ENCODE results near the gene AQP6.

Gene AQP6

DNA sequence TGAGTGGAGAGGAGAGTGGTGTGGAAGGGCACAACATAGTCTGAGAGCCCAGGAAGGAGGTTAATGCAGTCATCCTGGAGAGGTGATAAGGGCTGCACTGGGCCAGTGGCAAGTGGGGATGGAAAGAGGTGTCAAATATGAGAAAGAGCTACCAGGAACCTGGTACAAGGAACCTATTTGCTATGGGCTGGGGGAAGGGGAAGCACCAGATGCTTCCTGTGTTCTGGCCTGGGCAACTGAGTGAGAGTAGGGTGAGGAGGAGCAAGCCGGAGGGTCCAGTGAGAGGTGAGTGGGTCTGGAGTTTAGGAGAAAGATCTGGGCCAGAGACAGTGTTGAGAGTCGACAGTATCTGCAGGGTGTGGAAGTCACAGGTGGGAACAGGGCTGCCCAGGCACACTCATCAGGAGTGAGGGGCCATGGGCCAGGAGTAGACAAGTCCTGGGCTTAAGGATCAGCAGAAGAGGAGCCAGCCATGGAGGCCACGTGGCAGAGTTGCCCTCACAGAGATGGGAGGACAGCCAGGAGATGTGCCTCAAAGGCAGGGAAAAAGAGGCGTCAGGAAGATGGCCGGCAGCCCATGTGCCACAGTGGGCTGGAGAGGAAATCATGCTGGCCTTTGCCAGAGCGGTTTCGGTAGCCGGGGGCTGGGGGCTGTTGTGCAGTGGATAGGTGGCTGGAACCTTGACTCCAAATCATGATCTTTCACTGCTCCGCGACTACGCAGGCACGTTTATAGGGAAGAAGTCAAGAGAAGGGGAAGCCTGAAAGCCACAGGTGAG is 2.9 kb upstream of the AQP6 start:
- TF ChIP-seq TCF12 (IDR thresholded peaks at IDR 0.05; ENCODE audit: low read depth): no peak
- TF ChIP-seq EP300 (IDR thresholded peaks at IDR 0.05; ENCODE audit: borderline replicate concordance): no peak
- no peak for TF ChIP-seq FOXM1 (IDR thresholded peaks at IDR 0.05; ENCODE audit: borderline replicate concordance, low read depth)
- TF ChIP-seq, protein P1, sequence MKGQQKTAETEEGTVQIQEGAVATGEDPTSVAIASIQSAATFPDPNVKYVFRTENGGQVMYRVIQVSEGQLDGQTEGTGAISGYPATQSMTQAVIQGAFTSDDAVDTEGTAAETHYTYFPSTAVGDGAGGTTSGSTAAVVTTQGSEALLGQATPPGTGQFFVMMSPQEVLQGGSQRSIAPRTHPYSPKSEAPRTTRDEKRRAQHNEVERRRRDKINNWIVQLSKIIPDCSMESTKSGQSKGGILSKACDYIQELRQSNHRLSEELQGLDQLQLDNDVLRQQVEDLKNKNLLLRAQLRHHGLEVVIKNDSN (IDR thresholded peaks at IDR 0.05): no peak
- no peak for TF ChIP-seq YY1 (IDR thresholded peaks at IDR 0.05; ENCODE audit: low read depth)
- TF ChIP-seq, protein P2, sequence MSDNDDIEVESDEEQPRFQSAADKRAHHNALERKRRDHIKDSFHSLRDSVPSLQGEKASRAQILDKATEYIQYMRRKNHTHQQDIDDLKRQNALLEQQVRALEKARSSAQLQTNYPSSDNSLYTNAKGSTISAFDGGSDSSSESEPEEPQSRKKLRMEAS (IDR thresholded peaks at IDR 0.05): no peak
- TF ChIP-seq NFIC (IDR thresholded peaks at IDR 0.05): no peak
- TF ChIP-seq ZBTB7A (IDR thresholded peaks at IDR 0.05; ENCODE audit: low read depth): no peak
- no peak for TF ChIP-seq CEBPB (IDR thresholded peaks at IDR 0.05)
- TF ChIP-seq RAD21 (IDR thresholded peaks at IDR 0.05; ENCODE audit: low read depth): no peak
- TF ChIP-seq TAF1 (IDR thresholded peaks at IDR 0.05; ENCODE audit: low read depth): no peak
- TF ChIP-seq, protein P3, sequence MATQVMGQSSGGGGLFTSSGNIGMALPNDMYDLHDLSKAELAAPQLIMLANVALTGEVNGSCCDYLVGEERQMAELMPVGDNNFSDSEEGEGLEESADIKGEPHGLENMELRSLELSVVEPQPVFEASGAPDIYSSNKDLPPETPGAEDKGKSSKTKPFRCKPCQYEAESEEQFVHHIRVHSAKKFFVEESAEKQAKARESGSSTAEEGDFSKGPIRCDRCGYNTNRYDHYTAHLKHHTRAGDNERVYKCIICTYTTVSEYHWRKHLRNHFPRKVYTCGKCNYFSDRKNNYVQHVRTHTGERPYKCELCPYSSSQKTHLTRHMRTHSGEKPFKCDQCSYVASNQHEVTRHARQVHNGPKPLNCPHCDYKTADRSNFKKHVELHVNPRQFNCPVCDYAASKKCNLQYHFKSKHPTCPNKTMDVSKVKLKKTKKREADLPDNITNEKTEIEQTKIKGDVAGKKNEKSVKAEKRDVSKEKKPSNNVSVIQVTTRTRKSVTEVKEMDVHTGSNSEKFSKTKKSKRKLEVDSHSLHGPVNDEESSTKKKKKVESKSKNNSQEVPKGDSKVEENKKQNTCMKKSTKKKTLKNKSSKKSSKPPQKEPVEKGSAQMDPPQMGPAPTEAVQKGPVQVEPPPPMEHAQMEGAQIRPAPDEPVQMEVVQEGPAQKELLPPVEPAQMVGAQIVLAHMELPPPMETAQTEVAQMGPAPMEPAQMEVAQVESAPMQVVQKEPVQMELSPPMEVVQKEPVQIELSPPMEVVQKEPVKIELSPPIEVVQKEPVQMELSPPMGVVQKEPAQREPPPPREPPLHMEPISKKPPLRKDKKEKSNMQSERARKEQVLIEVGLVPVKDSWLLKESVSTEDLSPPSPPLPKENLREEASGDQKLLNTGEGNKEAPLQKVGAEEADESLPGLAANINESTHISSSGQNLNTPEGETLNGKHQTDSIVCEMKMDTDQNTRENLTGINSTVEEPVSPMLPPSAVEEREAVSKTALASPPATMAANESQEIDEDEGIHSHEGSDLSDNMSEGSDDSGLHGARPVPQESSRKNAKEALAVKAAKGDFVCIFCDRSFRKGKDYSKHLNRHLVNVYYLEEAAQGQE (IDR thresholded peaks at IDR 0.05; ENCODE audit: low read depth): no peak
- TF ChIP-seq EGR1 (IDR thresholded peaks at IDR 0.05): no peak
- TF ChIP-seq CREB1 (IDR thresholded peaks at IDR 0.05; ENCODE audit: low read depth): no peak
- no peak for TF ChIP-seq TEAD4 (IDR thresholded peaks at IDR 0.05)

DNA sequence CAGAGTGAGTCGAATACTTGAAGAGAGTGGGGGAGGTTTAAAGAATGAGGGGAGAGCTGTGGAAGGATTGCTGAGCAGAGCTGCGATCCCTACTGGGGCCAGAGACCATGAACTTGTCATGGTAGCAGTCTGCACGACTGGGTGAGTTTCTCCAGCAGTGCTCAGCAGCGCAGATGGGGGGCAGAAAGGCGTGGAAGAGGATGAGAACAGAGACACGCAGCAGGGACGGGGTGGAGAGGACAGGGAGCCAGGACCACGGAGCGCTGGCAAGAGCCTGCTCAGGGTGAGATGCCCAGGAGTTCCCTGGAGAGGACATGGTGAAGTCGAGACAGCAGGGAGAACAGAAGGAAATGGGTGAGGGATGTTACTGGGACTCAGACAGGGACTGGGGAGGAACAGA is 2.1 kb upstream of the AQP6 start:
- no peak for TF ChIP-seq TEAD4 (IDR thresholded peaks at IDR 0.05)
- TF ChIP-seq EGR1 (IDR thresholded peaks at IDR 0.05): no peak
- TF ChIP-seq YY1 (IDR thresholded peaks at IDR 0.05; ENCODE audit: low read depth): no peak
- no peak for TF ChIP-seq RAD21 (IDR thresholded peaks at IDR 0.05; ENCODE audit: low read depth)
- TF ChIP-seq EP300 (IDR thresholded peaks at IDR 0.05; ENCODE audit: borderline replicate concordance): no peak
- no peak for TF ChIP-seq TCF12 (IDR thresholded peaks at IDR 0.05; ENCODE audit: low read depth)
- TF ChIP-seq FOXM1 (IDR thresholded peaks at IDR 0.05; ENCODE audit: borderline replicate concordance, low read depth): no peak
- TF ChIP-seq ZBTB7A (IDR thresholded peaks at IDR 0.05; ENCODE audit: low read depth): no peak
- no peak for TF ChIP-seq CREB1 (IDR thresholded peaks at IDR 0.05; ENCODE audit: low read depth)
- TF ChIP-seq, protein P3 (IDR thresholded peaks at IDR 0.05; ENCODE audit: low read depth): no peak
- TF ChIP-seq NFIC (IDR thresholded peaks at IDR 0.05): no peak
- TF ChIP-seq, protein P2 (IDR thresholded peaks at IDR 0.05): no peak
- TF ChIP-seq TAF1 (IDR thresholded peaks at IDR 0.05; ENCODE audit: low read depth): no peak
- TF ChIP-seq CEBPB (IDR thresholded peaks at IDR 0.05): no peak
- TF ChIP-seq, protein P1 (IDR thresholded peaks at IDR 0.05): no peak

DNA sequence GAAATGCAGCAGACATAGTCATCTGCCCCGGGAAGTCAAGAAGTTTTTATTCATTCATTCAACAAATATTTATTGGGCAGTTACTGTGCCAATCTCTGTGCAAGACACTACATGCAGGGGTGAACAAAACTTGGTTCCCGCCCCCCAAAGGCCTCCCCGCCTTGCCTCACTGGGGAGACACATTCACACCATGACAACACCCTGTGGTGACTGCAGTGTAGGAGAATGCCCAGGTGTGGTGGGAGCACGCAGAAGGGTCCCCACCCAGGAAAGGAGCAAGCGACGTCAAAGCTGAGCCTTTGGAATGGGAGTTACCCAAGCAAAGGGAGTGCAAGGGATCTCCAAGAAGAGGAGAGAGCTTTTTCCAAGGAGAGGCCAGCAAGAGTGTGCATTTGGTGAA is 1.6 kb upstream of the AQP6 start:
- TF ChIP-seq, protein P3 (IDR thresholded peaks at IDR 0.05; ENCODE audit: low read depth): no peak
- TF ChIP-seq, protein P1 (IDR thresholded peaks at IDR 0.05): no peak
- TF ChIP-seq EP300 (IDR thresholded peaks at IDR 0.05; ENCODE audit: borderline replicate concordance): no peak

DNA sequence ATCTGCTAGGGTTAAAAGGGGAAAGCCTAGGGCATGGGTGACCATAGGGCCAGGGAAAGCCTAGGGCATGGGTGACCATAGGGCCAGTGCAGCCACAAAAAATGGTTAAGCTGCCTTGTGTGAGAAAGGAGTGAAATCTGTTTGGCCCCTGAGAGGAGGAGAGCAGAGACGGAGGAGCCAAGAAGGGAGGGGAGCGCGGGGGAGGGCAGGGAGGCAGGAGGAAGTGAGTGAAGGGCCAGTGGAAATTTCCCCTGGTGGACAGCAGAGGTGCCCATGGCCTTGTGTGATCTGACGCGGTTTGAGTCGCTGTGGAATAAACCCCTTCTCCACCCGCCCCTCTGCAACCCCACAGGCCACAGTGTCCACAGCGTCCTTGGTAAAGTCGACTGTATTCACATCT is 618 bp upstream of the AQP6 start:
- no peak for TF ChIP-seq CEBPB (IDR thresholded peaks at IDR 0.05)
- no peak for TF ChIP-seq NFIC (IDR thresholded peaks at IDR 0.05)
- no peak for TF ChIP-seq ZBTB7A (IDR thresholded peaks at IDR 0.05; ENCODE audit: low read depth)
- TF ChIP-seq TEAD4 (IDR thresholded peaks at IDR 0.05): no peak
- TF ChIP-seq CREB1 (IDR thresholded peaks at IDR 0.05; ENCODE audit: low read depth): no peak
- TF ChIP-seq, protein P3 (IDR thresholded peaks at IDR 0.05; ENCODE audit: low read depth): no peak
- no peak for TF ChIP-seq YY1 (IDR thresholded peaks at IDR 0.05; ENCODE audit: low read depth)
- TF ChIP-seq RAD21 (IDR thresholded peaks at IDR 0.05; ENCODE audit: low read depth): no peak
- no peak for TF ChIP-seq EGR1 (IDR thresholded peaks at IDR 0.05)
- TF ChIP-seq TCF12 (IDR thresholded peaks at IDR 0.05; ENCODE audit: low read depth): no peak
- no peak for TF ChIP-seq FOXM1 (IDR thresholded peaks at IDR 0.05; ENCODE audit: borderline replicate concordance, low read depth)
- TF ChIP-seq, protein P2 (IDR thresholded peaks at IDR 0.05): no peak
- no peak for TF ChIP-seq TAF1 (IDR thresholded peaks at IDR 0.05; ENCODE audit: low read depth)
- TF ChIP-seq EP300 (IDR thresholded peaks at IDR 0.05; ENCODE audit: borderline replicate concordance): no peak
- TF ChIP-seq, protein P1 (IDR thresholded peaks at IDR 0.05): no peak
